Esophagus (tissue), 2 donors: ENCODE measurements around the gene HHEX. TPM values are rescaled to one million over a fixed set of nuclear protein-coding genes. Genes with fewer than 3 reads are reported as not detected.

Experiments used
- polyA plus RNA-seq, 2 donors: library from polyadenylated mRNA; stranded (reverse); fragments of 200-250 nt; gene quantifications; one replicate each; pipeline ENCODE4 v1.2.3, GENCODE V29; 2013
- donor health status: healthy with polysubstance abuse.
- donor health status: Bipolar disorder and iron deficiency.

Gene HHEX
- polyA plus RNA-seq, 2 donors, result 2.1 to 3.4 TPM

Other genes starting within 250 kb of the HHEX start
- 10 to 100 TPM; 10.2 to 11.6 TPM for gene IDE, start 115.9 kb upstream of the HHEX start, polyA plus RNA-seq
- 1 to 10 TPM; 4.1 to 7.1 TPM for gene KIF11, start 96.8 kb upstream of the HHEX start, polyA plus RNA-seq
- 1 to 10 TPM; 1.4 to 2.0 TPM for gene EXOC6, start 158.6 kb downstream of the HHEX start, polyA plus RNA-seq